Neuronal stem cell (in vitro differentiated cells): ENCODE results near the gene EIF4E.
"Not testable (repeated sequence)": the region's sequence is repeated elsewhere in the genome, so short reads cannot be mapped to it uniquely, and the experiment has no call there.

Experiments used
- DNase-seq: peaks from one replicate; pipeline ENCODE4 v3.0.0-alpha.2; 2013; ENCODE audit warnings: low spot score
- H2AFZ ChIP-seq: one replicate; pipeline ENCODE4 v1.6.1; 2013; ENCODE audit warnings: mild to moderate bottlenecking, low read length, inconsistent platforms
- H2AK5ac ChIP-seq: 2 replicates; pipeline ENCODE4 v1.6.1; 2013; ENCODE audit warnings: low read depth, mild to moderate bottlenecking, inconsistent platforms, low read length, moderate library complexity, mixed read lengths
- H2BK120ac ChIP-seq: 2 replicates; pipeline ENCODE4 v1.6.1; 2013; ENCODE audit warnings: low read depth, mild to moderate bottlenecking, inconsistent platforms, low read length, moderate library complexity, mixed read lengths
- H2BK12ac ChIP-seq: one replicate; pipeline ENCODE4 v1.6.1; 2013; ENCODE audit warnings: low read length, inconsistent platforms
- H2BK15ac ChIP-seq: 2 replicates; pipeline ENCODE4 v1.6.1; 2013; ENCODE audit warnings: mild to moderate bottlenecking, low read length, inconsistent platforms, mixed read lengths
- H2BK5ac ChIP-seq: one replicate; pipeline ENCODE4 v1.6.1; 2013; ENCODE audit warnings: inconsistent platforms, mild to moderate bottlenecking, low read length, moderate library complexity
- H3K14ac ChIP-seq: one replicate; pipeline ENCODE4 v1.6.1; 2013; ENCODE audit warnings: low read length, inconsistent platforms
- H3K18ac ChIP-seq: 2 replicates; pipeline ENCODE4 v1.6.1; 2013; ENCODE audit warnings: low read length, inconsistent platforms
- H3K23ac ChIP-seq: 2 replicates; pipeline ENCODE4 v1.6.1; 2013; ENCODE audit warnings: low read depth, mild to moderate bottlenecking, mixed read lengths, low read length, inconsistent platforms; ENCODE audit not compliant: poor library complexity
- H3K27ac ChIP-seq: replicated peaks from 3 replicates; pipeline ENCODE4 v1.5.1; 2013; ENCODE audit warnings: low read length, inconsistent platforms
- H3K27me3 ChIP-seq, 3 experiments: 2 replicates each; pipeline ENCODE4 v1.6.1; 2013; ENCODE audit warnings: low read length in 3 of 3, mild to moderate bottlenecking in 2 of 3, inconsistent platforms in 1 of 3, low read depth in 1 of 3, mixed read lengths in 1 of 3, moderate library complexity in 1 of 3; ENCODE audit not compliant: control insufficient read depth in 3 of 3, insufficient read depth in 3 of 3
- H3K36me3 ChIP-seq, 2 donors: replicated peaks in 1 of 2; 2 replicates each; pipeline ENCODE4 v1.6.1; 2013; ENCODE audit warnings: low read length in 2 of 2; ENCODE audit not compliant: control insufficient read depth in 2 of 2, insufficient read depth in 2 of 2
- H3K4ac ChIP-seq: 2 replicates; pipeline ENCODE4 v1.6.1; 2013; ENCODE audit warnings: inconsistent platforms, mild to moderate bottlenecking, low read length, moderate library complexity
- H3K4me1 ChIP-seq, 2 donors: 1 replicate in 1 of 2; 2 replicates in 1 of 2; pipeline ENCODE4 v1.6.1; 2013; ENCODE audit warnings: low read length in 2 of 2, low read depth in 1 of 2; ENCODE audit not compliant: control insufficient read depth in 2 of 2, insufficient read depth in 1 of 2
- H3K4me2 ChIP-seq: one replicate; pipeline ENCODE4 v1.6.1; 2013; ENCODE audit warnings: mild to moderate bottlenecking, low read length, inconsistent platforms; ENCODE audit not compliant: insufficient read depth, poor library complexity, severe bottlenecking
- H3K4me3 ChIP-seq, 2 donors: 2 replicates each; pipeline ENCODE4 v1.5.1; 2013; ENCODE audit warnings: low read length in 2 of 2, mild to moderate bottlenecking in 2 of 2, inconsistent platforms in 1 of 2, moderate library complexity in 1 of 2
- H3K79me1 ChIP-seq: one replicate; pipeline ENCODE4 v1.6.1; 2013; ENCODE audit warnings: low read depth, mild to moderate bottlenecking, inconsistent platforms, low read length, moderate library complexity
- H3K9ac ChIP-seq: one replicate; pipeline ENCODE4 v1.6.1; 2013; ENCODE audit warnings: mild to moderate bottlenecking, low read depth, low read length, inconsistent platforms; ENCODE audit not compliant: poor library complexity
- H3K9me3 ChIP-seq, 2 donors: replicated peaks in 1 of 2; 2 replicates each; pipeline versions ENCODE3 to v1.6.1; 2013; ENCODE audit warnings: low read length in 2 of 2, mild to moderate bottlenecking in 2 of 2, inconsistent platforms in 1 of 2, low read depth in 1 of 2, mixed read lengths in 1 of 2, moderate library complexity in 1 of 2; ENCODE audit not compliant: control insufficient read depth in 2 of 2, insufficient read depth in 1 of 2
- H4K8ac ChIP-seq: one replicate; pipeline ENCODE4 v1.6.1; 2013; ENCODE audit warnings: low read depth, mild to moderate bottlenecking, inconsistent platforms, low read length, moderate library complexity
- H4K91ac ChIP-seq: one replicate; pipeline ENCODE4 v1.6.1; 2013; ENCODE audit warnings: low read length, low read depth, mild to moderate bottlenecking, inconsistent platforms; ENCODE audit not compliant: poor library complexity
- WGBS, 2 donors: extraction: QIAGEN DNeasy Blood & Tissue Kit; methylation state at CpG; one replicate each; pipeline ENCODE4 v1.1.7; 2013; ENCODE audit warnings: missing lambda C conversion rate in 2 of 2, mixed read lengths in 1 of 2; ENCODE audit not compliant: insufficient read length in 2 of 2, insufficient replicate concordance in 1 of 2; ENCODE audit errors: extremely low coverage in 2 of 2; 5-methylcytosine and 5-hydroxymethylcytosine counted together

Gene EIF4E

GRCh38 chr4:98919996-98920395 lies 8.9 kb downstream of the EIF4E start:
- Histone ChIP-seq H3K14ac (no peak overlapping the region), H3K4me1 (no peaks in the 10 kb centered on the region), H3K4ac (no peak overlapping the region), H3K18ac (no peak overlapping the region), H3K79me1 (no peaks in the 10 kb centered on the region), H2AFZ (no peak overlapping the region), H3K36me3 (peaks cover 2 to 80% of the 10 kb centered on the region in 2 donors), H2BK12ac (no peak overlapping the region), H3K27me3 (no peaks in the 10 kb centered on the region), H3K4me3 (no peak overlapping the region), H4K91ac (no peak overlapping the region), H3K23ac (no peak overlapping the region), H2BK15ac (no peak overlapping the region), H3K27ac (no peak overlapping the region), H3K9ac (no peak overlapping the region), H2BK120ac (no peak overlapping the region), H3K9me3 (peaks cover 0 to 42% of the 10 kb centered on the region in 2 donors), H4K8ac (no peak overlapping the region), H2BK5ac (no peak overlapping the region), H3K4me2 (no peak overlapping the region), H2AK5ac (no peak overlapping the region)
- WGBS, 2 donors: no CpG with 5 or more reads among the region's 2 CpGs
- DNase-seq: no peak

- H3K9me3 ChIP-seq, H3K14ac ChIP-seq, H2BK5ac ChIP-seq, DNase-seq, H3K27ac ChIP-seq, H3K9ac ChIP-seq, H2AFZ ChIP-seq, H3K4ac ChIP-seq, H3K4me1 ChIP-seq, H3K18ac ChIP-seq, H3K4me3 ChIP-seq, H4K91ac ChIP-seq, H3K23ac ChIP-seq, H2BK120ac ChIP-seq, H2BK15ac ChIP-seq, H3K79me1 ChIP-seq, H3K4me2 ChIP-seq, H2BK12ac ChIP-seq, H3K27me3 ChIP-seq, H2AK5ac ChIP-seq, H4K8ac ChIP-seq: not testable (repeated sequence)
- peaks cover 3 to 47% of the 10 kb centered on the region in 2 donors for H3K36me3 ChIP-seq
- no CpG with 5 or more reads among the region's 8 CpGs for WGBS, 2 donors
Measured at GRCh38 chr4:98910728-98911127, 18.2 kb downstream of the EIF4E start.

- no peak overlapping the region for H2BK5ac ChIP-seq
- peaks cover 0 to 4% of the 10 kb centered on the region in 2 donors for H3K4me1 ChIP-seq
- H3K18ac ChIP-seq: no peak overlapping the region
- peaks cover 4% of the 10 kb centered on the region for H3K79me1 ChIP-seq
- H3K36me3 ChIP-seq: peaks cover 3 to 50% of the 10 kb centered on the region in 2 donors
- H3K4me3 ChIP-seq: no peak overlapping the region
- H2AFZ ChIP-seq: no peak overlapping the region
- H2BK15ac ChIP-seq: no peak overlapping the region
- no peak overlapping the region for H2BK120ac ChIP-seq
- H3K27ac ChIP-seq: no peak overlapping the region
- no CpG with 5 or more reads among the region's 5 CpGs for WGBS, 2 donors
- H3K14ac ChIP-seq: no peak overlapping the region
- no peaks in the 10 kb centered on the region for H3K27me3 ChIP-seq
- no peak overlapping the region for H2AK5ac ChIP-seq
- no peak for DNase-seq
- no peak overlapping the region for H2BK12ac ChIP-seq
- H3K9ac ChIP-seq: no peak overlapping the region
- H4K8ac ChIP-seq: no peak overlapping the region
- H3K4ac ChIP-seq: no peak overlapping the region
- no peak overlapping the region for H3K4me2 ChIP-seq
- H4K91ac ChIP-seq: no peak overlapping the region
- H3K23ac ChIP-seq: no peak overlapping the region
- peaks cover 0 to 5% of the 10 kb centered on the region in 2 donors for H3K9me3 ChIP-seq
Measured at GRCh38 chr4:98909646-98910401, 19.1 kb downstream of the EIF4E start.

GRCh38 chr4:98908703-98909262 lies 20.1 kb downstream of the EIF4E start:
- no peak overlapping the region for H3K4me3 ChIP-seq
- no peak overlapping the region for H3K4ac ChIP-seq
- no peak overlapping the region for H3K4me2 ChIP-seq
- no peak for DNase-seq
- H3K79me1 ChIP-seq: peaks cover 6% of the 10 kb centered on the region
- no peak overlapping the region for H3K27ac ChIP-seq
- WGBS, 2 donors: 100% methylated on average over 1 of the region's 2 CpGs; no CpG with 5 or more reads in 1 of the 2 donors
- H2BK120ac ChIP-seq: no peak overlapping the region
- peaks cover 3 to 53% of the 10 kb centered on the region in 2 donors for H3K36me3 ChIP-seq
- H4K8ac ChIP-seq: no peak overlapping the region
- H3K4me1 ChIP-seq: peaks cover 0 to 4% of the 10 kb centered on the region in 2 donors
- no peak overlapping the region for H3K9ac ChIP-seq
- no peak overlapping the region for H3K14ac ChIP-seq
- no peak overlapping the region for H3K23ac ChIP-seq
- H2AFZ ChIP-seq: no peak overlapping the region
- H2AK5ac ChIP-seq: no peak overlapping the region
- H3K9me3 ChIP-seq: peaks cover 0 to 5% of the 10 kb centered on the region in 2 donors
- no peak overlapping the region for H2BK15ac ChIP-seq
- no peak overlapping the region for H2BK5ac ChIP-seq
- H2BK12ac ChIP-seq: no peak overlapping the region
- H3K18ac ChIP-seq: no peak overlapping the region
- no peaks in the 10 kb centered on the region for H3K27me3 ChIP-seq
- H4K91ac ChIP-seq: no peak overlapping the region
